ENCODE data around the gene ATXN2.

DNA sequence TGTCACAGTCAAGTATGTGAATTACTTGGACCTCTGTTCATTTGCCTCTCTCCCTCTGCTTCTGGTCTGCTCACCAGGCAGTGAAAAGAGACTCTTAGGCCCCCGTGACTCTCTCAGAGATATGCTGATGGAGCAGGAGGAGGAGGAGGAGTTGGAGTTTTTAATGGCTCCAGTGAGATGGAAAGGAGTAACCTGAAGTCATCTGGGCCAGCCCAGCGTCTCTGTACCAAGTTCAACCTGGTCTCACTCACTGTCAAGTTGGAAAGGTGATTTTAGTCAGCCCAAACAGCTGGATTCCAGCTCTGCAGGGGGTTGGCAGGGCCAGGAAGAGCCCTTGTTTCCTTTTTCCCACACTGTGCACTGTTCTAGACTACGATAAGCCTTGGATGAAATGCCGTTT is 144.8 kb downstream of the ATXN2 start:
- TF ChIP-seq NFYB (CRISPR knock-in tag; conservative IDR thresholded peaks at IDR 0.05; ENCODE audit: low read depth) (no peak), CTCF (IDR thresholded peaks at IDR 0.05) (no peak), ATF3 (CRISPR knock-in tag; conservative IDR thresholded peaks at IDR 0.05) (no peak), FOXP1 (CRISPR knock-in tag; IDR thresholded peaks at IDR 0.05; ENCODE audit: borderline replicate concordance) (no peak), SMAD4 (CRISPR knock-in tag; IDR thresholded peaks at IDR 0.05) (no peak), MAX (CRISPR knock-in tag; IDR thresholded peaks at IDR 0.05) (no peak), ZNF317 (CRISPR knock-in tag; IDR thresholded peaks at IDR 0.05; ENCODE audit: borderline replicate concordance, low read depth) (no peak)
- TF ChIP-seq, protein P1, sequence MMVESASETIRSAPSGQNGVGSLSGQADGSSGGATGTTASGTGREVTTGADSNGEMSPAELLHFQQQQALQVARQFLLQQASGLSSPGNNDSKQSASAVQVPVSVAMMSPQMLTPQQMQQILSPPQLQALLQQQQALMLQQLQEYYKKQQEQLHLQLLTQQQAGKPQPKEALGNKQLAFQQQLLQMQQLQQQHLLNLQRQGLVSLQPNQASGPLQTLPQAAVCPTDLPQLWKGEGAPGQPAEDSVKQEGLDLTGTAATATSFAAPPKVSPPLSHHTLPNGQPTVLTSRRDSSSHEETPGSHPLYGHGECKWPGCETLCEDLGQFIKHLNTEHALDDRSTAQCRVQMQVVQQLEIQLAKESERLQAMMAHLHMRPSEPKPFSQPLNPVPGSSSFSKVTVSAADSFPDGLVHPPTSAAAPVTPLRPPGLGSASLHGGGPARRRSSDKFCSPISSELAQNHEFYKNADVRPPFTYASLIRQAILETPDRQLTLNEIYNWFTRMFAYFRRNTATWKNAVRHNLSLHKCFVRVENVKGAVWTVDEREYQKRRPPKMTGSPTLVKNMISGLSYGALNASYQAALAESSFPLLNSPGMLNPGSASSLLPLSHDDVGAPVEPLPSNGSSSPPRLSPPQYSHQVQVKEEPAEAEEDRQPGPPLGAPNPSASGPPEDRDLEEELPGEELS (CRISPR knock-in tag; IDR thresholded peaks at IDR 0.05) = no peak

All from WTC11 (cell line).